ENCODE data around the gene FAM50A.

- no peak for TF ChIP-seq POLR2AphosphoS5 (IDR thresholded peaks at IDR 0.05)
- TF ChIP-seq, protein P1, sequence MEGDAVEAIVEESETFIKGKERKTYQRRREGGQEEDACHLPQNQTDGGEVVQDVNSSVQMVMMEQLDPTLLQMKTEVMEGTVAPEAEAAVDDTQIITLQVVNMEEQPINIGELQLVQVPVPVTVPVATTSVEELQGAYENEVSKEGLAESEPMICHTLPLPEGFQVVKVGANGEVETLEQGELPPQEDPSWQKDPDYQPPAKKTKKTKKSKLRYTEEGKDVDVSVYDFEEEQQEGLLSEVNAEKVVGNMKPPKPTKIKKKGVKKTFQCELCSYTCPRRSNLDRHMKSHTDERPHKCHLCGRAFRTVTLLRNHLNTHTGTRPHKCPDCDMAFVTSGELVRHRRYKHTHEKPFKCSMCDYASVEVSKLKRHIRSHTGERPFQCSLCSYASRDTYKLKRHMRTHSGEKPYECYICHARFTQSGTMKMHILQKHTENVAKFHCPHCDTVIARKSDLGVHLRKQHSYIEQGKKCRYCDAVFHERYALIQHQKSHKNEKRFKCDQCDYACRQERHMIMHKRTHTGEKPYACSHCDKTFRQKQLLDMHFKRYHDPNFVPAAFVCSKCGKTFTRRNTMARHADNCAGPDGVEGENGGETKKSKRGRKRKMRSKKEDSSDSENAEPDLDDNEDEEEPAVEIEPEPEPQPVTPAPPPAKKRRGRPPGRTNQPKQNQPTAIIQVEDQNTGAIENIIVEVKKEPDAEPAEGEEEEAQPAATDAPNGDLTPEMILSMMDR (IDR thresholded peaks at IDR 0.05; ENCODE audit: poor library complexity, severe bottlenecking): no peak
- TF ChIP-seq TAF1 (IDR thresholded peaks at IDR 0.05; ENCODE audit: low read depth): no peak
- no peak for TF ChIP-seq RAD21 (conservative IDR thresholded peaks at IDR 0.05)
- TF ChIP-seq REST (IDR thresholded peaks at IDR 0.05; ENCODE audit: borderline replicate concordance): no peak
- TF ChIP-seq EP300 (conservative IDR thresholded peaks at IDR 0.05; ENCODE audit: poor library complexity, severe bottlenecking): no peak
- TF ChIP-seq EZH2 (IDR thresholded peaks at IDR 0.05; ENCODE audit: borderline replicate concordance, insufficient read depth, low read length, poor library complexity, severe bottlenecking): no peak
- no peak for TF ChIP-seq MXI1 (conservative IDR thresholded peaks at IDR 0.05; ENCODE audit: poor library complexity, severe bottlenecking)
- TF ChIP-seq SMC3 (conservative IDR thresholded peaks at IDR 0.05; ENCODE audit: poor library complexity): no peak
Observed at GRCh38 chrX:154468217-154468616, 24.3 kb downstream of the FAM50A start.
